Right cardiac atrium (tissue), 5 donors: ENCODE measurements around the gene HOMER2. TPM values are rescaled to one million over a fixed set of nuclear protein-coding genes. Genes with fewer than 3 reads are reported as not detected.
"Not testable (repeated sequence)": the region's sequence is repeated elsewhere in the genome, so short reads cannot be mapped to it uniquely, and the experiment has no call there.

Experiments
- ATAC-seq, 2 donors: fragments of 200-7000 bp; cut with Tn5 transposase; one replicate each; pipeline versions ENCODE4 v1.8.0 to v1.9.1; 2020; ENCODE audit warnings: moderate library complexity in 2 of 2, mild to moderate bottlenecking in 1 of 2
- DNase-seq, 3 donors: peaks; one replicate each; pipeline ENCODE4 v3.0.0-alpha.2; 2020
- H3K27ac ChIP-seq: one replicate; pipeline ENCODE4 v1.5.1; 2013; ENCODE audit warnings: mild to moderate bottlenecking, low read length, control low read depth, moderate library complexity
- H3K27me3 ChIP-seq: one replicate; pipeline ENCODE4 v1.6.1; 2013; ENCODE audit not compliant: control insufficient read depth, insufficient read depth
- H3K4me1 ChIP-seq: one replicate; pipeline ENCODE4 v1.6.1; 2013; ENCODE audit warnings: low read length; ENCODE audit not compliant: control insufficient read depth, insufficient read depth
- H3K4me3 ChIP-seq: one replicate; pipeline ENCODE4 v1.5.1; 2013; ENCODE audit warnings: low read length, control low read depth
- H3K9me3 ChIP-seq: one replicate; pipeline ENCODE4 v1.6.1; 2013; ENCODE audit warnings: low read length; ENCODE audit not compliant: control insufficient read depth
- WGBS: extraction: QIAGEN DNeasy Blood & Tissue Kit; methylation state at CpG from one replicate; pipeline ENCODE4 v1.1.7; 2013; 5-methylcytosine and 5-hydroxymethylcytosine counted together
- intact Hi-C, 4 donors: fragments of 100-400 bp; cut with DNase I; formaldehyde crosslinking; loops; one replicate each; pipeline versions ENCODE4 v1.11.0 to v1.14.0; 2022 to 2023
- polyA plus RNA-seq: library from polyadenylated mRNA; stranded (reverse); fragments of 200-250 nt; gene quantifications from one replicate; pipeline ENCODE4 v1.2.3, GENCODE V29; 2013
- total RNA-seq, 4 donors: library from RNA; stranded (reverse); fragmentation: NEBNext Ultra II Directional; extraction: Animal tissue kit (Norgen Biotek cat#: 25700); gene quantifications; one replicate each; pipeline ENCODE4 v1.2.1, GENCODE V29; 2021
- donor health status: healthy with polysubstance abuse.
- donor health status: DM: no; HTN: yes; CAD: no.
- donor health status: DM: no; HTN: no; CAD: no.
- donor health status: DM: no; HTN: yes; CAD: no; lungs with severe emphysema.
- donor health status: DM: yes; HTN: yes; CAD: no.

Gene HOMER2
- total and polyA plus RNA-seq, 5 donors, result 12.1 to 24.4 (median 15.8) TPM

- intact Hi-C loops, result no loop called here
- 78% methylated on average over 1 of the region's 1 CpG for WGBS
- Histone ChIP-seq H3K9me3 (no peaks in the 10 kb centered on the region), H3K27ac (no peak overlapping the region), H3K27me3 (no peaks in the 10 kb centered on the region), H3K4me1 (peaks cover 2% of the 10 kb centered on the region), H3K4me3 (no peak overlapping the region)
- DNase-seq (no peak), ATAC-seq (no peak)
Measured at GRCh38 chr15:82874267-82874666, 78.3 kb downstream of the HOMER2 start.

DNA sequence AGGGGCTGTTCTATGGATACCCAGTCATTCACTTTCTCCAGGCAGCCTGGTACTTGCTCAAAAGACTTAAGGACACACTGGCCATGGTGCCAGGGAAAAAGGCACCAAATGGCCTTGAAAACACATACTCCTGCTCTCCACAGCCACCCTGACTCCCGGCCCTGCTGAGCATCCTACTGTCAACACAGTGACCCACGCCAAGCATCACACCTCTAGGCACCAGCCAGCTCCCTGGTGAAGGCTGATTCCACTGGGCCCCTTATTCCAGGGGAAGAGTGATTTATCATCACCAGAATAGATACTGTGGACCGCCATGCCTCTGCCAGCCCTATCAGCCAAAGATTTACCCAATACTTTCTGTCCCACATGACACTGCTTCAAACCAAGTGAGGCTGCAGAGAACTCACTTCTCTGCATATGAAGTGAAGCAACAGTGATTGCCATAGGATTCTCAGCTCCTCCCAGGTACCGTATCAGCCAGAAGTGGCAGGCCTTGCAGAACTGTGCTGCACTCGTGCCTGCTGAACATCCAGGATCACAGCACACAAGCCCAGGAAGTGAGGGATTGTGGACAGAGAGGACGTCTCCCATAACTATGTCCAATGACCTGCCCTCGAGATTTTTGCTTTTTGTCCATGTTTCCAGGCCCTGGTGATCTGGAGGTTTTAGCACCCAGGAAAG lies 79.4 kb downstream of the HOMER2 start:
- ATAC-seq, result peak; percentile 74 to 82
- 64% methylated on average over 7 of the region's 7 CpGs for WGBS
- Histone ChIP-seq H3K27ac (no peak overlapping the region), H3K4me1 (peaks cover 2% of the 10 kb centered on the region), H3K27me3 (no peaks in the 10 kb centered on the region), H3K9me3 (no peaks in the 10 kb centered on the region), H3K4me3 (no peak overlapping the region)
- peak in 2 of 3 donors; percentile 65 to 67 for DNase-seq
- intact Hi-C loops, result no loop called here

- H3K4me1 ChIP-seq, result peaks cover 2% of the 10 kb centered on the region
- H3K27ac ChIP-seq, result no peak overlapping the region
- intact Hi-C loops, result no loop called here
- no peak overlapping the region for H3K4me3 ChIP-seq
- no peak for DNase-seq
- 72% methylated on average over 7 of the region's 7 CpGs for WGBS
- no peaks in the 10 kb centered on the region for H3K27me3 ChIP-seq
- no peaks in the 10 kb centered on the region for H3K9me3 ChIP-seq
- ATAC-seq, result no peak
Measured at GRCh38 chr15:82871832-82872484, 80.6 kb downstream of the HOMER2 start.

GRCh38 chr15:82871358-82871757 lies 81.2 kb downstream of the HOMER2 start:
- H3K9me3 ChIP-seq, result no peaks in the 10 kb centered on the region
- peaks cover 2% of the 10 kb centered on the region for H3K4me1 ChIP-seq
- no peaks in the 10 kb centered on the region for H3K27me3 ChIP-seq
- H3K4me3 ChIP-seq, result no peak overlapping the region
- DNase-seq (no peak), ATAC-seq (peak; percentile 40 to 66)
- WGBS, result 17% methylated on average over 5 of the region's 5 CpGs
- H3K27ac ChIP-seq, result no peak overlapping the region
- intact Hi-C loops, result no loop called here

DNA sequence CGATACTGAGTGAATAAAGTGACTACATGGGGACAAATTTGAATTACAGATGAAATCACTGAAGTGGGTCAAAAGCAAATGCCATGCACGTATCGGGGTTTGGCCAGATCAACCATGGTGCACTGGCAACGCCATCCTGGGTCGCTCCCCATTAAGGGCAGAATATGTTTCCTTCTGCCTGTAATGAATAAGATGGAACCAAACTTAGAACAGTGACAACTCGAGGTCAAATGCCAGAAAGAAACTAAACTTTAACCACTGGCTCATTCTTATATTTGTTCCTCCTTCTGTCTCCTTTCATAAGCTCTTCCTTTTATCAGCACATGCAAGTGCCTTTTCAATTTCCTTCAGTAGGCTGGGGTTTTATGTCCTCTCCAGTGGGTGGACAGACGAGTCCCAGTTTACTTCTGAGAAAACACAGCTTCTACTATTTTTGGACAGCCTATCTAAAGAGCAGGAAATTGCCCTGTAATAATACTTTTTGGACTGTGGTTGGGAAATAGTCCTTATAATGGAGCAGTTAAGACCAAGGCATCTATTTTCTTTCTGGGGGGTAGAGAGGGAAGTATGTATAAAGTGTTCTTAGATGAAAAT lies 81.7 kb downstream of the HOMER2 start:
- no peak overlapping the region for H3K27ac ChIP-seq
- H3K4me1 ChIP-seq, result peaks cover 2% of the 10 kb centered on the region
- H3K9me3 ChIP-seq, result no peaks in the 10 kb centered on the region
- WGBS, result 53% methylated on average over 7 of the region's 7 CpGs
- H3K4me3 ChIP-seq, result no peak overlapping the region
- intact Hi-C loops, result no loop called here
- no peak for DNase-seq
- ATAC-seq, result peak; percentile 8 to 49
- no peaks in the 10 kb centered on the region for H3K27me3 ChIP-seq

- WGBS, result 87% methylated on average over 3 of the region's 3 CpGs
- ATAC-seq, H3K27me3 ChIP-seq, H3K9me3 ChIP-seq, DNase-seq, H3K4me1 ChIP-seq, H3K27ac ChIP-seq, H3K4me3 ChIP-seq, intact Hi-C loops: not testable (repeated sequence)
Measured at GRCh38 chr15:82865981-82866380, 86.5 kb downstream of the HOMER2 start.

GRCh38 chr15:82865581-82865980 lies 86.9 kb downstream of the HOMER2 start:
- H3K4me3 ChIP-seq, H3K9me3 ChIP-seq, H3K27me3 ChIP-seq, H3K27ac ChIP-seq, ATAC-seq, H3K4me1 ChIP-seq, DNase-seq, intact Hi-C loops: not testable (repeated sequence)
- WGBS, result 59% methylated on average over 4 of the region's 4 CpGs

DNA sequence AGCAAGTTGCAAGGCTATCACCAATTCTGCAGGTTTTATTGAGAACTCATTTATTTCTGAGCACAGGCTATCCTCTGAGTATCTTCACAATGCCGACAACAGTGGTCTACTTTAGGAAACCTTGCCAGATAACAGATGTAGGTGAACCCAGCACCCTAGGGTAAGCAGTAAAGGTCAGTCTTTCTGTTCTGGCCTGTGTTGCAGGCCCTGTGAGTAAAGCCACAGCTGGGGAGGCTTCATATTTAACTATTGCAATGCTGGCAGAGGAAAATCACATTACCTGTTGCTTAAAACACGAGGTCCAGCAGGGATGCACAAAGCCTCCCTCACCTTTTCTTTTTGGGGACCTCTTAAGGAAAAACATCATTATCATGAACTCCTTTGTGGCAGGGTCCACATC lies 87.6 kb downstream of the HOMER2 start:
- ATAC-seq (no peak), DNase-seq (no peak)
- 84% methylated on average over 2 of the region's 2 CpGs for whole genome bisulfite sequencing
- no peaks in the 10 kb centered on the region for H3K4me1 ChIP-seq
- no peaks in the 10 kb centered on the region for H3K27me3 ChIP-seq
- H3K27ac ChIP-seq, result no peak overlapping the region
- intact Hi-C loops, result no loop called here
- no peaks in the 10 kb centered on the region for H3K9me3 ChIP-seq
- H3K4me3 ChIP-seq, result no peak overlapping the region

DNA sequence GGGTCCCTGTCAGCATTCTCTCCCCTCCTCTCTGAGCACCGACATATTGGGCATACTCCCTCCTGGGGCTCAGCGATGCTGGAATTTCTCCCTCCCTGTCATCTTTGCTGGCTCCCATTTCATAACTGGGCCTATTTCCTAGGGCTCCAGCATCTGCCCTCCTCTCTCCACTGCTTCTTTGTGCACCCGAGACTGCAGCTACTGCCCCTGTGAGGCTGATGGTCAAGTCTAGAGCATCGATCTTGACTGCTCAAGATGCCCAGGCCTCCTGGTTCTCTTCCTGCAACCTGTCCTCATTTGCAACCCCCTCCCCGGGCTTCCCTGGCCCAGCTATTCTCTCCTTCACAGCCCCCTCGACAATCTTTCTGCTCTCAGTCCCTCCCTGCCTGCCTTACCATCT lies 89.6 kb downstream of the HOMER2 start:
- intact Hi-C loops, result no loop called here

DNA sequence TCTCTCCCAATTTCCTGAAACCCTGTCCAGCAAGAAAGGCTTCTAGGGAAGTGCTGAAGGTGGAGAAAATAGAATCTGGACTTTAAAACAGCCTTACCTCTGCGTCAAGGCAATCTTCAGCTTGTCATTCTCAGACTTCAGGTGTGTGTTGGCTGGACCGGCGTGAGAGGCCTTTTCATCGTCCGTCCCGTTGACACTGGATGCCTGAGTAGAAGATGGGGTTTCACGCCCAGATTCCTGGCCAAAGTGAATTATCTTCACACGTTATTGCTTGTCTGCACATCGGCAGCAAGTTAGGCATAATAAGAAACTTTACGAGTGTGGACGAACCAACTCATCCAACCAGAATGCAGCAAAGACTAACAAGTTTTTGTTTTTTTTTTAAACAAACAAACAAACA lies 93.6 kb downstream of the HOMER2 start:
- H3K27ac ChIP-seq, result no peak overlapping the region
- intact Hi-C loops, result no loop called here
- WGBS, result 91% methylated on average over 11 of the region's 11 CpGs
- ATAC-seq (no peak), DNase-seq (no peak)
- no peaks in the 10 kb centered on the region for H3K27me3 ChIP-seq
- H3K9me3 ChIP-seq, result no peaks in the 10 kb centered on the region
- H3K4me3 ChIP-seq, result no peak overlapping the region
- H3K4me1 ChIP-seq, result no peaks in the 10 kb centered on the region

More for the DNA sequence above, 89.6 kb downstream of the HOMER2 start:
- no peak overlapping the region for H3K27ac ChIP-seq
- H3K27me3 ChIP-seq, result no peaks in the 10 kb centered on the region
- ATAC-seq, result no peak
- no peaks in the 10 kb centered on the region for H3K4me1 ChIP-seq
- no peaks in the 10 kb centered on the region for H3K9me3 ChIP-seq
- WGBS, result 80% methylated on average over 6 of the region's 6 CpGs
- DNase-seq, result no peak
- no peak overlapping the region for H3K4me3 ChIP-seq

DNA sequence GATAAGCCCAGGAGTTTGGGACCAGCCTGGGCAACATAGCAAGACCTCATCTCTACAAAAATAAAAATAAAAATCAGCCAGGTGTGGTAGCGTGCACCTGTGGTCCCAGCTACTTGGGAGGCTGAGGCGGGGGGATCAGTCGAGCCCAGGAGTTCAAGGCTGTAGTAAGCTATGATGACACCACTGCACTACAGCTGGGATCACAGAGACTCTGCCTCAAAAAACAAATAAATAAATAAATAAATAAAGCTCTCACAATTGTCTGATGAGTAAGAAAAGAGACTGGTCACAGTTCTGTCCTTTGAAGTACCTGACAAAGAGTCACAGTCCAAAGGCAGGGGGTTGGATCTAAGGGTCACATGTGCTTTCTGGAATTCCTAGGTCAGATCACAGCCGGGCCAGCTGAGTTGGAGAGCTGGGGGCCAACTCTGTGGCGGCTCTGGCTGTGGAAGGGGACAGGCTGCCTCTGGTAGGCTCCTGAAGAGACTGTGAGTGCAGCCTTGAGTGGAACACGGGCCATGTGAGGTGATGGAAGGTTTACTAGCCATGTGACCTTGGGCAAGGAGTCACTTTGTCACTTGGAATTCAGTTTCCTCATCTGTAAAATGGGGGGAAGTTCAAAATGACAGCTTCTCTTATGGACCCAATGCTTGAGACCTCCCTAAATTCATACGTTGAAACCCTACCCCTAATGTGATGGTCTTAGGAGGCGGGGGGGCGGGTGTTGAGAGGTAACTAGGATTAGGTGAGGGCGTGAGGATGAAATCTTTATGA lies 95.9 kb downstream of the HOMER2 start:
- Histone ChIP-seq H3K4me1 (no peaks in the 10 kb centered on the region), H3K27ac (no peak overlapping the region), H3K9me3 (no peaks in the 10 kb centered on the region), H3K4me3 (no peak overlapping the region), H3K27me3 (no peaks in the 10 kb centered on the region)
- 96% methylated on average over 10 of the region's 10 CpGs for WGBS
- DNase-seq (no peak), ATAC-seq (no peak)
- intact Hi-C loops, result no loop called here
